Activated CD8-positive, alpha-beta memory T cell treated with anti-CD3 and anti-CD28 coated beads for 1 hour (primary cell): Measurements from ENCODE around the gene HSPH1.

ENCODE experiments used
- DNase-seq, 2 donors: peaks; one replicate each; pipeline ENCODE4 v3.0.0-alpha.2; 2020; ENCODE audit warnings: low read depth in 1 of 2; ENCODE audit errors: extremely low read depth in 1 of 2

Gene HSPH1

GRCh38 chr13:31161557-31162150 lies at the start of gene HSPH1:
HSPH1 (minus strand) TSS chr13:31161904; CDS start chr13:31161582, 322 bp downstream.
- DNase-seq: peak; percentile 96 to 97

GRCh38 chr13:31209841-31210210 lies 48.1 kb upstream of the HSPH1 start:
- no peak for DNase-seq

GRCh38 chr13:31209172-31209840 lies 47.6 kb upstream of the HSPH1 start:
- DNase-seq: no peak

GRCh38 chr13:31208559-31209122 lies 46.9 kb upstream of the HSPH1 start:
- no peak for DNase-seq

GRCh38 chr13:31207661-31208552 lies 46.2 kb upstream of the HSPH1 start:
- DNase-seq: no peak

- no peak for DNase-seq
Measured at GRCh38 chr13:31204592-31204991, 42.9 kb upstream of the HSPH1 start.

GRCh38 chr13:31201341-31202031 lies 39.8 kb upstream of the HSPH1 start:
- DNase-seq: no peak

- peak; percentile 6 to 23 for DNase-seq
Measured at GRCh38 chr13:31200637-31200971, 38.9 kb upstream of the HSPH1 start.

- peak; percentile 40 to 72 for DNase-seq
Measured at GRCh38 chr13:31199849-31200636, 38.3 kb upstream of the HSPH1 start, which contains the start of gene B3GLCT. B3GLCT (plus strand) TSS chr13:31199975; CDS start chr13:31200085, 110 bp downstream.

- DNase-seq: no peak
Measured at GRCh38 chr13:31199527-31199848, 37.8 kb upstream of the HSPH1 start.

- no peak for DNase-seq
Measured at GRCh38 chr13:31198519-31198918, 36.8 kb upstream of the HSPH1 start.

- no peak for DNase-seq
Measured at GRCh38 chr13:31196992-31197391, 35.3 kb upstream of the HSPH1 start.

GRCh38 chr13:31195616-31196015 lies 33.9 kb upstream of the HSPH1 start:
- DNase-seq: no peak

- no peak for DNase-seq
Measured at GRCh38 chr13:31192306-31192705, 30.6 kb upstream of the HSPH1 start.

- no peak for DNase-seq
Measured at GRCh38 chr13:31191748-31192147, 30.0 kb upstream of the HSPH1 start.

GRCh38 chr13:31184981-31185645 lies 23.4 kb upstream of the HSPH1 start:
- DNase-seq: no peak

GRCh38 chr13:31184451-31184850 lies 22.7 kb upstream of the HSPH1 start:
- DNase-seq: no peak

GRCh38 chr13:31182987-31183386 lies 21.3 kb upstream of the HSPH1 start:
- no peak for DNase-seq

GRCh38 chr13:31179754-31180153 lies 18.1 kb upstream of the HSPH1 start:
- DNase-seq: no peak

- DNase-seq: no peak
Measured at GRCh38 chr13:31179241-31179640, 17.5 kb upstream of the HSPH1 start.
